PFSK-1 (cell line): ENCODE measurements around the gene SLAMF7.

ENCODE experiments used
- POLR2AphosphoS5 ChIP-seq: IDR thresholded peaks from 2 replicates; pipeline ENCODE4 v1.6.1; 2012; ENCODE audit warnings: low read depth, mild to moderate bottlenecking, control low read depth, low read length, moderate library complexity
- REST ChIP-seq, 2 experiments: IDR thresholded peaks; 2 replicates each; pipeline versions ENCODE4 v1.6.1 to v1.8.0; 2011 to 2012; ENCODE audit warnings: low read depth in 2 of 2, low read length in 2 of 2, control low read depth in 1 of 2, inconsistent platforms in 1 of 2, mild to moderate bottlenecking in 1 of 2, moderate library complexity in 1 of 2; ENCODE audit not compliant: insufficient read depth in 1 of 2
- SIN3A ChIP-seq: IDR thresholded peaks from 2 replicates; pipeline ENCODE4 v1.6.1; 2012; ENCODE audit warnings: mild to moderate bottlenecking, low read length, moderate library complexity, borderline replicate concordance; ENCODE audit not compliant: insufficient read depth
- TAF1 ChIP-seq: IDR thresholded peaks from 2 replicates; pipeline ENCODE4 v1.6.1; 2012; ENCODE audit warnings: low read length, control low read depth, borderline replicate concordance; ENCODE audit not compliant: insufficient read depth

DNA sequence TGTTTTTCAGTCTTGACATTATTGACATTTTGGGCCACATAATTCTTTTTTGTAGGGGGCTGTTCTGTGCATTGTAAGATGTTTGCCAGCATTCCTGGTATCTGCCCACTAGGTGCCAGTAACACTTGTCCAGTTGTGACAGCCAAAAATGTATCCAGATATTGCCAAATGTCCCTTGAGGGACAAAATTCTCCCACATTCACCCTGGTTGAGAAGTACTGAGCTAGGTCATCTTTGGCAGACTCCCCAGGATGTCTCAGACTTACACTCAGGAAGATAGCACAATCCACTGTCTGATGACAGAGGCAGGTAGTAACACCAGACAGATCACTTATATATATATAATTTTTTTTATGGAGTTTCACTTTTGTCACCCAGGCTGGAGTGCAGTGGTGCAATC is 33.3 kb upstream of the SLAMF7 start:
- TF ChIP-seq POLR2AphosphoS5 (no peak), REST (IDR thresholded peaks at IDR 0.05; ENCODE audit: insufficient read depth in 1 of 2, low read depth in 2 of 2, low read length in 2 of 2) (no peak), TAF1 (no peak), SIN3A (no peak)
